Measurements from ENCODE around the gene ATG4D. TPM values are rescaled to one million over a fixed set of nuclear protein-coding genes. Genes with fewer than 3 reads are reported as not detected.

ATG4D gene
- total RNA-seq, 4 donors from 2014 or later: 18.4 to 35.6 (median 24.9) TPM

- TF ChIP-seq POLR2AphosphoS5 (IDR thresholded peaks at IDR 0.05): no peak
- no peak for TF ChIP-seq EP300 (IDR thresholded peaks at IDR 0.05)
- TF ChIP-seq POLR2A (IDR thresholded peaks at IDR 0.05): no peak
- no peak overlapping the region for H3K27ac ChIP-seq
- no peak for ATAC-seq
- H3K9me3 ChIP-seq: no peaks in the 10 kb centered on the region
- H3K4me3 ChIP-seq: no peak overlapping the region
- H3K4me1 ChIP-seq: peaks cover 0 to 14% (median 3%) of the 10 kb centered on the region in 3 donors
- no peaks in the 10 kb centered on the region for H3K36me3 ChIP-seq
- peaks cover 53% of the 10 kb centered on the region for H3K27me3 ChIP-seq
- 83 to 92% methylated on average over 12 to 16 of the region's 16 CpGs for WGBS, 2 donors (ENCODE audit: low coverage in 1 of 2)
These were observed 35.7 kb upstream of the ATG4D start for GRCh38 chr19:10508036-10508435.

GRCh38 chr19:10508707-10509106, 35.0 kb upstream of the ATG4D start:
- no peaks in the 10 kb centered on the region for H3K36me3 ChIP-seq
- no peak for ATAC-seq
- no peak overlapping the region for H3K4me3 ChIP-seq
- peaks cover 59% of the 10 kb centered on the region for H3K27me3 ChIP-seq
- no peak overlapping the region for H3K27ac ChIP-seq
- TF ChIP-seq EP300 (IDR thresholded peaks at IDR 0.05): no peak
- no peaks in the 10 kb centered on the region for H3K9me3 ChIP-seq
- 87 to 90% methylated on average over 2 to 3 of the region's 3 CpGs for WGBS, 2 donors (ENCODE audit: low coverage in 1 of 2)
- H3K4me1 ChIP-seq: peaks cover 0 to 9% (median 3%) of the 10 kb centered on the region in 3 donors

- no peak overlapping the region for H3K4me3 ChIP-seq
- H3K27me3 ChIP-seq: peaks cover 76% of the 10 kb centered on the region
- ATAC-seq: no peak
- H3K36me3 ChIP-seq: no peaks in the 10 kb centered on the region
- TF ChIP-seq EP300 (IDR thresholded peaks at IDR 0.05) (no peak), CTCF (IDR thresholded peaks at IDR 0.05) (peak in 3 of 4 experiments; percentile 13 to 60 (median 35)), POLR2A (IDR thresholded peaks at IDR 0.05) (no peak)
- WGBS, 2 donors (ENCODE audit: low coverage in 1 of 2): 0 to 20% methylated on average over 1 of the region's 15 CpGs
- H3K4me1 ChIP-seq: peaks cover 0 to 15% (median 3%) of the 10 kb centered on the region in 3 donors
- H3K9me3 ChIP-seq: no peaks in the 10 kb centered on the region
- no peak overlapping the region for H3K27ac ChIP-seq
These were observed 33.4 kb upstream of the ATG4D start for GRCh38 chr19:10510301-10510802.

- Histone ChIP-seq H3K27me3 (peaks cover 100% of the 10 kb centered on the region), H3K36me3 (no peaks in the 10 kb centered on the region), H3K4me3 (no peak overlapping the region), H3K4me1 (peaks cover 0 to 23% (median 7%) of the 10 kb centered on the region in 3 donors), H3K27ac (no peak overlapping the region), H3K9me3 (no peaks in the 10 kb centered on the region)
- ATAC-seq: no peak
- TF ChIP-seq EP300 (IDR thresholded peaks at IDR 0.05): no peak
- no peak for TF ChIP-seq POLR2AphosphoS5 (IDR thresholded peaks at IDR 0.05)
- TF ChIP-seq POLR2A (IDR thresholded peaks at IDR 0.05): no peak
- no peak for TF ChIP-seq CTCF (IDR thresholded peaks at IDR 0.05)
- WGBS, 2 donors (ENCODE audit: low coverage in 1 of 2): 75 to 78% methylated on average over 5 to 7 of the region's 7 CpGs
These were observed 30.5 kb upstream of the ATG4D start for GRCh38 chr19:10513223-10513622.

DNA sequence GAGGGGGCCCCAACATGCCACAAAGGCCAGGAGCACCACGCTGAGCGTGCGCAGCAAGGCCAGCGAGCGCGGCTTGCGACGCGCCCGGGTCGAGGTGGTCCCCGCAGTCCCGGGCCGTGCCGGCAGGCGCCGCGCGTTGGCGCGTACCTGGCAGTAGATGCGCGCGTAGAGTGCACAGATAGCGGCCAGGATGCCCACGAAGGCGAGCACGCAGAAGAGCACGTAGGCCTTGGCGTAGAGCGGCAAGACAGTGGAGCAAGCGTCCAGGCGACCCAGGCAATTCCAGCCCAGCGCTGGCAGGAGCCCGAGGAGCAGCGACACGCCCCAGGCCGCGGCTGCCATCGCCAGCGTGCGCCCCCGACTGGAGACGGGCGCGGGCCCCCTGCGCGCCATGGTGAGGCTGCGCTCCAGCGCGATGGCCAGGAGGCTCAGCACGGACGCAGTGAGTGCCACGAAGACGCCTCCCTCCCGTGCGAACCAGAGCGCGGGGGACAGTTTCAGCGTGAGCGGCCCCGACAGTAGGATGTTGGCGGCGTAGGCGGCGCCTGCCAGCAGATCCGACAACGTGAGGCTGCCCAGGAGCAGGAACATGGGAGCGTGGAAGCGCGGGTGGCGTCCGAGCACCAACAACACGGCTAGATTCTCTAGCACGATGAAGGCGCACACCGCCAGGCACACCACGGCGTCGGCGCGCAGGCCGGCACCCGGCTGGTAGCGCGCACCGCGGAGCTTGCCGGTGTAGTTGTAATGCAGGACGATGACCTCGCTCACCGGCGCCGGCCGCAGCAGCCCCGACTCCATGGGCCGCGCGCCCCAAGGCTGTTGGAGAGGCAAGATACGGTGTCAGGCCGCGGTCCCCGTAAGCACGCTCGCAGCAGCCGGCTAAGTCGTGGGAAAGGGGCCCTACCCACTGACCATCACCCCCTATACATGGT, 29.2 kb upstream of the ATG4D start:
- Histone ChIP-seq H3K27me3 (peaks cover 100% of the 10 kb centered on the region), H3K4me3 (no peak overlapping the region), H3K9me3 (no peaks in the 10 kb centered on the region), H3K4me1 (peaks cover 0 to 28% (median 7%) of the 10 kb centered on the region in 3 donors), H3K27ac (no peak overlapping the region), H3K36me3 (no peaks in the 10 kb centered on the region)
- WGBS, 2 donors (ENCODE audit: low coverage in 1 of 2): 5% methylated on average over 17 of the region's 107 CpGs; no CpG with 5 or more reads in 1 of the 2 donors
- TF ChIP-seq POLR2A (IDR thresholded peaks at IDR 0.05) (no peak), POLR2AphosphoS5 (IDR thresholded peaks at IDR 0.05) (no peak), CTCF (IDR thresholded peaks at IDR 0.05) (no peak), EP300 (IDR thresholded peaks at IDR 0.05) (no peak)
- ATAC-seq: no peak

DNA sequence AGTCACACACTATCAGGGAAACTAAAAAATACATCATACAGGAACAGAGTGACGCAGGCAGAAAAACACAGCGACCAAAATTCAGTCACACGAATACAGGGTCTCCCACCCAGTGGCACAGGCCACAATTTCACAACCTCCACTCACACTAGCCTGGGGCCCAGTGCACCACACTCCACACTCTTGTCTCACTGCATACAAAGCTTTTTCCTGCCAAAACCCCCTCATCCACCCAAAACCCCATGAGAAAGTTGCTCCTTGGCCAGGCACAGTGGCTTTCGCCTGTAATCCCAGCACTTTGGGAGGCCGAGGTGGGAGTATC, 27.7 kb upstream of the ATG4D start:
- ATAC-seq: no peak
- no peaks in the 10 kb centered on the region for H3K9me3 ChIP-seq
- H3K36me3 ChIP-seq: no peaks in the 10 kb centered on the region
- H3K4me3 ChIP-seq: no peak overlapping the region
- WGBS, 2 donors (ENCODE audit: low coverage in 1 of 2): 79 to 90% methylated on average over 3 of the region's 5 CpGs
- TF ChIP-seq EP300 (IDR thresholded peaks at IDR 0.05) (no peak), POLR2AphosphoS5 (IDR thresholded peaks at IDR 0.05) (no peak), CTCF (IDR thresholded peaks at IDR 0.05) (no peak), POLR2A (IDR thresholded peaks at IDR 0.05) (no peak)
- H3K27ac ChIP-seq: no peak overlapping the region
- peaks cover 0 to 28% (median 4%) of the 10 kb centered on the region in 3 donors for H3K4me1 ChIP-seq
- peaks cover 100% of the 10 kb centered on the region for H3K27me3 ChIP-seq

Measured in gastroesophageal sphincter (tissue), 4 donors.